ENCODE measurements around the gene TTLL11.

DNA sequence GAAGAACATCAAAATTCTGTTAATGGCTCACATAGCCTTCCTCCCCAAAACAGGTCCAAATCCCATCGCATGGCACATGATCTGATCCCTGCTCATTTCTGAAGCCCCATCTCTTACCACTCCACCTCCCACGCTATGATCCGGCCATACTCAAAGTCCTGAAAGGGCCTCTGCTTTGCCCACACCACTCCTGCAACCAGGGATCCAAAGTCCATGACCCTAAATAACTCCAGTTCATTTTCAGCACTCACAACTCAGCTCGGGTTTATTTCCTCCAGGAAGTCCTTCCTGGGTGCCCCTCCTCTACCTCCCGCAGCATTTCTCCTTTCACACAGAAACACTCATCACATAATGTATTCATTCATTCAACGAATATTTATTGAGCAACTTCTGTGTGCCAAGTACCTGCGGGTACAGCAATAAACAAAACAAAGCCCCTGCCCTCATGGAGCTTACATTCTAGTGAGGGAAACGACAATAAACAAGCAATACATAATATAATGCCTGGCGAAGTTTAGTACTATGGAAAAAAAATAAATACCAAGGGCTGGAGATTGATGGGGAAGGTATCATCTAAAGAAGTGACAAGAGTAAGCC, 2.7 kb downstream of the TTLL11 start:
- TF ChIP-seq, protein P1, sequence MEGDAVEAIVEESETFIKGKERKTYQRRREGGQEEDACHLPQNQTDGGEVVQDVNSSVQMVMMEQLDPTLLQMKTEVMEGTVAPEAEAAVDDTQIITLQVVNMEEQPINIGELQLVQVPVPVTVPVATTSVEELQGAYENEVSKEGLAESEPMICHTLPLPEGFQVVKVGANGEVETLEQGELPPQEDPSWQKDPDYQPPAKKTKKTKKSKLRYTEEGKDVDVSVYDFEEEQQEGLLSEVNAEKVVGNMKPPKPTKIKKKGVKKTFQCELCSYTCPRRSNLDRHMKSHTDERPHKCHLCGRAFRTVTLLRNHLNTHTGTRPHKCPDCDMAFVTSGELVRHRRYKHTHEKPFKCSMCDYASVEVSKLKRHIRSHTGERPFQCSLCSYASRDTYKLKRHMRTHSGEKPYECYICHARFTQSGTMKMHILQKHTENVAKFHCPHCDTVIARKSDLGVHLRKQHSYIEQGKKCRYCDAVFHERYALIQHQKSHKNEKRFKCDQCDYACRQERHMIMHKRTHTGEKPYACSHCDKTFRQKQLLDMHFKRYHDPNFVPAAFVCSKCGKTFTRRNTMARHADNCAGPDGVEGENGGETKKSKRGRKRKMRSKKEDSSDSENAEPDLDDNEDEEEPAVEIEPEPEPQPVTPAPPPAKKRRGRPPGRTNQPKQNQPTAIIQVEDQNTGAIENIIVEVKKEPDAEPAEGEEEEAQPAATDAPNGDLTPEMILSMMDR (IDR thresholded peaks at IDR 0.05), result no peak
- TF ChIP-seq POLR2AphosphoS5 (IDR thresholded peaks at IDR 0.05) (no peak), POLR2A (IDR thresholded peaks at IDR 0.05) (no peak), EP300 (IDR thresholded peaks at IDR 0.05) (no peak)

All from gastroesophageal sphincter (tissue), 3 donors.